ENCODE measurements around the gene RHBDF2.

The RHBDF2 gene

GRCh38 chr17:76547642-76548202, 46.5 kb upstream of the RHBDF2 start:
- H3K4me3 ChIP-seq (ENCODE audit: low read depth, low read length): no peak overlapping the region
- no peaks in the 10 kb centered on the region for H3K79me2 ChIP-seq
- H3K4me2 ChIP-seq (ENCODE audit: low read length): no peak overlapping the region
- H3K27me3 ChIP-seq (ENCODE audit: control insufficient read depth, insufficient read depth, low read length): no peaks in the 10 kb centered on the region
- H3K27ac ChIP-seq: no peak overlapping the region
- peaks cover 44% of the 10 kb centered on the region for H3K4me1 ChIP-seq
- H2AFZ ChIP-seq: no peak overlapping the region
- no peak for TF ChIP-seq CTCF (IDR thresholded peaks at IDR 0.05)
- H3K9ac ChIP-seq: no peak overlapping the region
- H3K9me3 ChIP-seq (ENCODE audit: control insufficient read depth, low read length): no peaks in the 10 kb centered on the region
- H3K36me3 ChIP-seq (ENCODE audit: control insufficient read depth, insufficient read depth, low read length): no peaks in the 10 kb centered on the region

GRCh38 chr17:76547183-76547641, 46.0 kb upstream of the RHBDF2 start:
- H3K36me3 ChIP-seq (ENCODE audit: control insufficient read depth, insufficient read depth, low read length): no peaks in the 10 kb centered on the region
- H3K79me2 ChIP-seq: no peaks in the 10 kb centered on the region
- H3K4me1 ChIP-seq: peaks cover 49% of the 10 kb centered on the region
- peak; percentile 79 for TF ChIP-seq CTCF (IDR thresholded peaks at IDR 0.05)
- no peak overlapping the region for H3K4me2 ChIP-seq (ENCODE audit: low read length)
- no peaks in the 10 kb centered on the region for H3K27me3 ChIP-seq (ENCODE audit: control insufficient read depth, insufficient read depth, low read length)
- H3K9ac ChIP-seq: no peak overlapping the region
- peak overlapping the region; percentile 51 for H2AFZ ChIP-seq
- no peaks in the 10 kb centered on the region for H3K9me3 ChIP-seq (ENCODE audit: control insufficient read depth, low read length)
- no peak overlapping the region for H3K4me3 ChIP-seq (ENCODE audit: low read depth, low read length)
- peak overlapping the region; percentile 95 for H3K27ac ChIP-seq

GRCh38 chr17:76546556-76547182, 45.4 kb upstream of the RHBDF2 start:
- no peak overlapping the region for H3K4me3 ChIP-seq (ENCODE audit: low read depth, low read length)
- no peaks in the 10 kb centered on the region for H3K36me3 ChIP-seq (ENCODE audit: control insufficient read depth, insufficient read depth, low read length)
- H3K27me3 ChIP-seq (ENCODE audit: control insufficient read depth, insufficient read depth, low read length): no peaks in the 10 kb centered on the region
- peak overlapping the region; percentile 31 for H3K4me2 ChIP-seq (ENCODE audit: low read length)
- peaks cover 51% of the 10 kb centered on the region for H3K4me1 ChIP-seq
- H3K79me2 ChIP-seq: no peaks in the 10 kb centered on the region
- no peak overlapping the region for H3K9ac ChIP-seq
- H2AFZ ChIP-seq: peak overlapping the region; percentile 51
- no peak for TF ChIP-seq CTCF (IDR thresholded peaks at IDR 0.05)
- peak overlapping the region; percentile 95 for H3K27ac ChIP-seq
- no peaks in the 10 kb centered on the region for H3K9me3 ChIP-seq (ENCODE audit: control insufficient read depth, low read length)

- H3K4me2 ChIP-seq (ENCODE audit: low read length): no peak overlapping the region
- peak overlapping the region; percentile 95 for H3K27ac ChIP-seq
- no peaks in the 10 kb centered on the region for H3K36me3 ChIP-seq (ENCODE audit: control insufficient read depth, insufficient read depth, low read length)
- no peaks in the 10 kb centered on the region for H3K79me2 ChIP-seq
- TF ChIP-seq CTCF (IDR thresholded peaks at IDR 0.05): no peak
- no peak overlapping the region for H3K4me3 ChIP-seq (ENCODE audit: low read depth, low read length)
- H3K27me3 ChIP-seq (ENCODE audit: control insufficient read depth, insufficient read depth, low read length): no peaks in the 10 kb centered on the region
- no peak overlapping the region for H3K9ac ChIP-seq
- H3K9me3 ChIP-seq (ENCODE audit: control insufficient read depth, low read length): no peaks in the 10 kb centered on the region
- H2AFZ ChIP-seq: no peak overlapping the region
- H3K4me1 ChIP-seq: peaks cover 54% of the 10 kb centered on the region
Measured at GRCh38 chr17:76545918-76546555, 44.8 kb upstream of the RHBDF2 start.
